HG02623 (cell line): Measurements from ENCODE around the gene DHX58.

Experiments used
- ATAC-seq: cut with Tn5 transposase; IDR thresholded peaks from one replicate; pipeline ENCODE4 v1.9.1; 2021; ENCODE audit warnings: moderate library complexity; ENCODE audit not compliant: unreplicated experiment

The DHX58 gene

DNA sequence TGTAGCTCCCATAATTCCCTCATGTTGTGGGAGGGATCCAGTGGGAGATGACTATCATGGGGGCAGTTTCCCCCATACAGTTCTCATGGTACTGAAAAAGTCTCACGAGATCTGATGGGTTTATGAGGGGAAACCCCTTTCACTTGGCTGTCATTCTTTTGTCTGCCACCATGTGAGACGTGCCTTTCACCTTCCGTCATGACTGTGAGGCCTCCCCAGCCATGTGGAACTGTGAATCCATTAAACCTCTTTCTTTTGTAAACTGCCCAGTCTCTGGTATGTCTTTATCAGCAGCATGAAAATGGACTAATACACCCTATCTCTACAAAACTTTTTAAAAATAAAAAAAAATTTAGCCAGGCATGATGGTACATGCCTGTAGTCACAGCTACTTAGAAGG is 55.9 kb downstream of the DHX58 start:
- ATAC-seq = no peak

DNA sequence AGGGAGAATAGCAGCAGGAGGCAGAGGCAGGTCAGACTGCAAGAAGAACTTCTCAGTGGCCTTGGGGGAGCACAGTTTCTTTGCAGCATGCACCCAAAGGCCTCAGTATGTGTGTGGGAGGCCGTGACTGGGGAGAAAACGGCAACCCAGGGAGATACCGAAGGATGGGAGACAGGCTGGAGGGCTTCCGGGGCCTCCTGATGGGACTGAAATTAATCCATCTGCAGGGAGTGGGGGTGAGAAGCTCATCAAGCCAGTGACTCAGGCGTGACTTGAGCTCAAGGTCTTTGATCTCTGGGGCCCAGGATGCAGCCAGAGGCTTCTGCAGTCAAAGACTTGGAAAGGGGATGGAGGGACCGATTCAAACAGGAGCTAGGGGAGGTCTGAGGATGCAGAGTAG is 57.0 kb downstream of the DHX58 start:
- ATAC-seq = no peak

DNA sequence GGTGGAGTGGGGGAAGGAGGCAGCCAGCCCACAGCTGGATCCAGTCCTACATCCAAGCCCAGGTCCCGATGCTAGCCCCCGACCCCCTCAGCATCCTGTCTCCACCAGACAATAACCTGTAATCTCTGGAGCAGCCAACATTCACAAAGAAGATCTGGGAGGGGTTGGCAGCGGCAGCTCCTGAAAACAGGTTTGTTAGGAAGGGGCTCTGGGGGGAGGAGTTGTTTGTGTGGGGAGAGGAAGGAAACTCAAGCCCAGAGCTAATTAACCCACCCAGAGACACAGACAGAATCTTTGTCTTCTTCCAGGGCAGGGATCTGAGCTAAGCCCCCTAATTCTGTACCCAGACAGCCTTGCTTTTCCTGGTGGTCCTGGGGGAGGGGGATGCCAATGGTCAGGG is 57.5 kb downstream of the DHX58 start:
- ATAC-seq = no peak

DNA sequence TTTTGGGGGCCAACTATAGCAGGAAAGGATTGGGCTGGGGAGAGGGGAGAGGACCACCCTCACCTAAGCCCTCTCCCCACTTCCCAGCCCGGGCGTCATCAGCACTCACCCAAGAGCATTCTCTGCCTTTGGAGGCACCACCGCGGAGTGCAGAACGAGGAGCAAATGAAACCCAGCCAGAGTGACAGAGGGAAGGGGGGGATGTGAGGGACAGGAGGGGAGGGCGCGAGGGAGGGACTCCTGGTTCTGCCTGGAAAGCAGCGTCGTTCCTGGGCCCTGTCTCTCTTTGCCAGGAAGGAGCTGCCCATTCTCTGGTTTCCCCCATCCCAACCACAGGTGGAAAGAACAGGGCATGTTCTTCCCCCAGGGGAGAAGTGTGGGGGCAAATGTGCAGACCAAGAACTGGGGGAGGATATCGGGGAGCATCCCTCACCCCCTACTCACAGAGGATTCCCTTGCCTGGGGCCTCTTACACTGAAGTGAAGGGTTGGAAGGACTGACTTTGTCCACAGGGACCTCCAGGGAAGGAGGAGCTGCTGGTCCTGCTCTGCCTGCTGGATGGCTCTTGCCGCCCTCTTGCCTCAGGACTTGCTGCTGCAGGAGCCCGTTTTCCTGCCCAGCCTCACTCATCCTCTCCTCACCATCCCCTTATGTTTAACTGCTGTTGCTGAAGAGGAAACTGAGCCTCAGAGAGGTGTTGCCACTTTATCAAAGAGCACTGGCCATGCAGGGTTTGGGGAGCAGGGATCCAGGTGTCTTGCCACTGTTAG is 58.6 kb downstream of the DHX58 start:
- no peak for ATAC-seq

DNA sequence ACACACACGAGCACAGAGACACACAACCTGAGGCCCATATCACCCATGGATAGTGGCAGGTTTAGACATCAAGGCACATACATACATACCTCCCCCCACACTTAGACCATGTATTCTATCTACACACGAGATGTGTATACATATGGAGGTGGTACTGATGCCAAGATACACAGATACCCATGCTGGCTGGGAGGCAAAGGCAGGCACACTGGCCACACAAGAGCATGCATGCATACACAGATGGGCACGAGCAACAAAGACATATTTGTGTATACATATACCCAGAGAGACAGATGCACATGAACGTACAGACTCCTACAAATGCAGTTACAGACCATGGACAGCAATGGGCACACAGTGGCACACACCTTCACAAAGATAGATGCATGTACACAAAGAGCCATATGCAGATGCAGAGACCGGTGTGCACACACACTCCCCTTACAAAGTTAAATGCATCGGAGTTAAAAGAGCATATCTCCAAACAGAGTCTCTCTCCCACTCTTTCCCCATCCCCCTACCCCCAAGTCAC is 60.1 kb downstream of the DHX58 start:
- ATAC-seq = no peak

DNA sequence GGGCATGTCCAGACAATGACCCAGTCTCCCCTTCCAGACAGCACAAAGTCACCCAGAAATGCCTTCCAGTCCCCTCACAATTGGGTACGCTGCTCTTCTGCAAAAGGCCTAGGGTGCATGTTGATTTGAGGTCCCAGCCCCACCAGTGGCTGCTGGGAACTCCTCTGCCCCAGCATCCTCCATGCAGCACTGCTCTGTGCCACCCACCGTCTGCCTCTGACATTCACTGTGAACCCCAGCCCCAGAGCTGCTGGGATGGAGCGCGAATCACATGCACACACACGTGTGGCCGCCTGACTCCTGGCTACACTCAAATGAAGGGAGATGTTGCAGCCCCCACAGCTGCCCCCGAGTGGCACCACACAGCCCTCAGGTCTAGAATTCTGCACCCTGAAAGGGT is 60.9 kb downstream of the DHX58 start:
- no peak for ATAC-seq
